Stromal cell of bone marrow (primary cell): Measurements from ENCODE around the gene KCMF1.

Experiments
- DNase-seq: peaks from one replicate; pipeline ENCODE4 v3.0.0-alpha.2; 2012; ENCODE audit warnings: low read depth

The KCMF1 gene

GRCh38 chr2:84956334-84957297 is 14.3 kb upstream of the KCMF1 start:
- no peak for DNase-seq

DNA sequence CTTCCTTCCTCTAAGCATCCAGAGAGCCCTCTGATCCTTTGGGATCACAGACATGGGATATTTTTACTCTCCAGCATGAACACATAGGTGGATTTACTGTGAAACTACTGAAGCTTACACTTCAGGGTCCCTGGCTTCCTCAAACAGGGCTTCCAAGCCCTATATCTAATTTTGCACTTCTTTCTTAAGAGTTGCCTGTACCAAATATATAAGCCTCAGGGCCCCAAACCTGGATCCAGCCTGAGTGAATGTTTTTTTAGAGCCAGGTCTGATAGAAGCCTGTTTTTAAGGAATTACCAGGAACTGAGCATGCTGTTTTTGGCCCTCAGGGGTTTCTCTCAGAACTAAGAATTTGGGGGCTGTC is 13.2 kb upstream of the KCMF1 start:
- no peak for DNase-seq

DNA sequence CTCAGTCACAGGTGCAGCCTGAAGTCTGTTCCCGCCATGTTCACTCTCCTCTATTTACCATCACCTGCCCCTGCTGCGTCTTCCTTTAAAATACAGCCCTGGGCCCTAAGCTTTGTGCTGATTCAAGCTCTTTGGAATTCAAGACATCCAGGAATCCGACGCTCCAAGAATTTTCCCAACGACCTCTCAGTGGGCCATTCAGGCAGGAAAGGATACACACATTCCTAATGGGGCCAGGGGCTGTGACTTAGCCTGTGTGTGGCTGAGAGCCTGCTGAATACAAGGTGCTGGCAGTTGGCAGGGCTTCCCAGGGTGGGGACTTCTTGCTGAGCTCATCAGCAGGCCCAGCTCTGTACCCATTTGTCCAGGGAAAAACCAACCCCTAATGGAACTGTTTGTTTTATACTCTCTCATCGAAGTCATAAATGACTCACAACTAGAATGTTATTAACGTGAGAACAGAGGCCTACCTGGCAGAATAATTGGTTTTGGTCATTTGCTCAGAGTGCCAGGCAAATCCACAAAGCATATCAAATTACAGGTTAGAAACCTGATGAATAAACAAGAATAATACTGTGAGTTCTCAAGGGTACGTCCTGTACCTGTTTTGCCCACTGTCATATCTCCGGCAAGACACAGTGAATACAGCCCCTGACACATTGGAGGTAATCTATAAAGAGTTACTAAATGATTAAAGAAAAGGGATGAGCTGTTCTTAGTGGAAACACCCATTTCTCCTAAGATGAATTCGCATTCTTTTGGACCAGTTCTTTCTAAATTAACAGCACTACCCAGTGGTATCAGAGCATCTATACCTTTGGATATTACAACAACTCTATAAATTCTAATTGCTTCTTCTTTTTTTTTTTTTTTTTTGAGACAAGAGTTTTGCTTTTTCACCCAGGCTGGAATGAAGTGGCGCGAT is 12.6 kb upstream of the KCMF1 start:
- peak; percentile 41 for DNase-seq

DNA sequence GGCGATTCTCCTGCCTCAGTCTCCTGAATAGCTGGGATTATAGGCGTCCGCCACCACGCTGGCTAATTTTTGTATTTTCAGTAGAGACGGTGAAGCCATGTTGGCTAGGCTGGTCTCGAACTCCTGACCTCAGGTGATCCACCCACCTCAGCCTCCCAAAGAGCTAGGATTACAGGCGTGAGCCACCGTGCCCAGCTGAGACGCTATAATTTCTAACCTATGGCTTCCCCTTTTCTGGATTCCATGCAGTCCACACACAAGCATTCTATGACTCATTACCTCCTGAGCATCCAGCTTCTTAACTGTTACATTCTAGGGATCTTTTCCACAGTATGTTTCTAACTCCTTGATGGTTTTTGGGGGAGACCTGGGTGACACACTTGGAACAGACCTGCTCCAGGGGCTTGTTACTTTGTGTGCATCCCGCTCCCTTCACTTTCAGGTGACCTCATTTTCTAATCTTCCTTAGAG is 11.8 kb upstream of the KCMF1 start:
- DNase-seq = peak; percentile 31

- no peak for DNase-seq
Observed at GRCh38 chr2:84959566-84960506, 11.1 kb upstream of the KCMF1 start.

GRCh38 chr2:84962917-84963316 is 8.0 kb upstream of the KCMF1 start:
- no peak for DNase-seq

- DNase-seq = no peak
Observed at GRCh38 chr2:84963323-84963691, 7.7 kb upstream of the KCMF1 start.

DNA sequence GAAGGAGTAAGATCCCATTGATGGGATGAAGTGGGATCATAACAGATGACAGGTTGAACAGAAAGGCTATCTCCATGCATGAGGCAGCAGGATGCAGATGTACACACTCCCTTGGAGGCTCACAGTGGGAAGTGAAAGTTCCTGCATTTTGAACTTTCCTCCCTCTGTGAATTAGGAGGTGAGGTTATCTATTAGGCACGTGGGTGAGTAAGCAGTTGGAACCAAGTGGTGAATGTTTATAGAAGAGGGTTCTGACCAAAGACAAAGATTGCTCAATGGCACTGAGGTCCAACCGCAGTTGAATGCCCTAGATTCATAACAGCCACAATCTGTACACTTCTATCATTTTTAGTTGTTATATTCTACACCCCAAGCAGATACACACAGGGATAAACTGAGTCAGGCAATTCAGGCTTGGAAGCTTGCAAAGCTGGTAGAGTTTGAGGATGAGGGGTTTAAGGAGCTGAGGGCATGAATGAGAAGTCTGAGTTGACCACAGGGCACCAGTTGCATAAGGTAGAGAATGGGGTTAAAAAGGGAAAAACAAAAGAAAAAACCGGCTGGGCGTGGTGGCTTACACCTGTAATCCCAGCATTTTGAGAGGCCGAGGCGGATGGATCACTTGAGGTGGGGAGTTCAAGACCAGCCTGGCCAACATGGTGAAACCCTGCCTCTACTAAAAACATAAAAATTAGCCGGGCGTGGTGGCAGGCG is 7.1 kb upstream of the KCMF1 start:
- DNase-seq = peak; percentile 50

GRCh38 chr2:84964406-84965191 is 6.4 kb upstream of the KCMF1 start:
- DNase-seq = no peak

GRCh38 chr2:84965192-84965516 is 5.8 kb upstream of the KCMF1 start:
- DNase-seq = no peak

GRCh38 chr2:84965827-84966226 is 5.1 kb upstream of the KCMF1 start:
- no peak for DNase-seq

DNA sequence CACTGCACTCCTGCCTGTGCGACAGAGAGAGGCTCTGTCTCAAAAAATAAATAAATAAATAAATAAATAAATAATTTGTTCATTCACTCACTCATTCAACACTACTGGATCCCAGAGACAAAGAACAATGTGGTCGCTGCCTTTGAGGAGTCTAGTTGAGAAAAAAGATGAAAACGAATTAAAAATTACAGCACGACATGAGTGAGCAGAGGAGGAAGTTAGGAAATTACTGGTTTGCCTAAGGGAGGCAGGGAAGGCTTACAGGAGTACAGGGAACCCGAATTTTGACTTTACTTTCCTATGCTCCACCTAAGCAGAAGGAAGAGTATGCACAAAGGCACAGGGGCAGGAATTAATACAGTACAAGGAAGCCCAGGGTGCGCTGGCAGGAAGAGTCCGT is 4.2 kb upstream of the KCMF1 start:
- no peak for DNase-seq

DNA sequence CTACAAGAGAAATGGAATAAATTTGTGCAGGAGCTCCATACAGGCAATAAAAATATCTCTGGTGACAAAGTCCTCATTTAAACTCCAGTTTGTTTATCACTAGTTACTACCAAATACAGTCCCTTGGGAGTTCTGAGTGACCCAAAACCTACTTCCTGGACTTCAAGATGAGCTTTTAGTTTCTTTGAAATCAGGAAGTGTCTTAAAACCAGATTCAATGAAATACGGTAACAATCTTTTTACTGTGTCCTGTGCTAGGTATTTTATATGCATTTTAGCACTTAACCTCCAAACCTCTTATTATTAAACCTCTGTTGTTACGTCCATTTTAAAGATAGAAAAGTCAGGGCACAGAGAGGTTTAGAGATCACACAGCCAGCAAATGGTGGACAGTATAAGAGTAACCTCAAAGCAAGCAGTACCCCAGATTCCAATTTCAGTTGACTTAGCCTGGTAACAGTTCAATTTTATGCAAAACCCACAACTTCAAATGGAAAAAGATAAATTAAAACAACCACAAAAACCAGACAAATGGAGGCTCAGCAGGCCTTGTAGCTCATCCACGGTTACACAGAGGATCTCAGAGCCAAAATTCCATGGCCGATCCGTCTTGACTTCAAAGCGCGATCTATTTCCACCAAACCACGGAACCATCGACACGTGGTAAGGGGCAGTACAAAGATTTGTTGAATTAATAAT is 1.3 kb upstream of the KCMF1 start:
- no peak for DNase-seq

- DNase-seq = peak; percentile 16
Observed at GRCh38 chr2:84970210-84970867, 622 bp upstream of the KCMF1 start.

GRCh38 chr2:84971510-84972206 is 697 bp downstream of the KCMF1 start:
- peak; percentile 18 for DNase-seq

DNA sequence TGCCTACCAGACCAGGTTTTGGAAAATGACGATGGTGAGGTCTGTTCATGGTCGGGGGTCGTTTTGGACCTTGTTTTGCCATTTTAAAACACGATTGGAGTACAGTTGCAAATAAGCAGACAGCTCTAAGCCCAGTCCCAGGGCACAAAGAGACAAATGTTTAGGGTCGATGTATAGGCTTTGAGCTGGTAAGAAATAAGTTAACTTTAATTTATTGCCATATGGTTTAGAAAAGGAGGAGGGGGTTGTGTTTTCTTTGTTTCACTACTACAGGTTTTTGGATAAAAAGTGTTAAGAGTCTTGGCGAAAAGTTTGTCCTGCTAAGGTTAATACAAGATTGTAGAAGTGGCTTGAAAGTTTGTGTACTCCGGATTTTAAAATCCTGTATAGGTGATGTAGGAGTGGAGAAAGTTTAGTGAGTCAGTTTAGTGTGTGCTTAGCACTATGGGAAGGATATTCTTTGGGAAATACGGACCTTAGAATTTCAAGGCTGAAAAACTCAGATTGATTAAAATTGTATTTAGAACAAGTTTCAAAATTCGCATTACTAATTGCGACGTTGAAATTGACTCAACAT is 1.3 kb downstream of the KCMF1 start:
- DNase-seq = no peak

- no peak for DNase-seq
Observed at GRCh38 chr2:84972932-84973331, 2.0 kb downstream of the KCMF1 start.
